ENCODE measurements around the gene TSPAN5.
A peak's percentile ranks its signal among the peaks of the same experiment; 100 is the strongest.
"Not testable (repeated sequence)": the region's sequence is repeated elsewhere in the genome, so short reads cannot be mapped to it uniquely, and the experiment has no call there.

Gene TSPAN5

GRCh38 chr4:98470831-98471230 lies 187.6 kb downstream of the TSPAN5 start:
- TF ChIP-seq, protein P1, sequence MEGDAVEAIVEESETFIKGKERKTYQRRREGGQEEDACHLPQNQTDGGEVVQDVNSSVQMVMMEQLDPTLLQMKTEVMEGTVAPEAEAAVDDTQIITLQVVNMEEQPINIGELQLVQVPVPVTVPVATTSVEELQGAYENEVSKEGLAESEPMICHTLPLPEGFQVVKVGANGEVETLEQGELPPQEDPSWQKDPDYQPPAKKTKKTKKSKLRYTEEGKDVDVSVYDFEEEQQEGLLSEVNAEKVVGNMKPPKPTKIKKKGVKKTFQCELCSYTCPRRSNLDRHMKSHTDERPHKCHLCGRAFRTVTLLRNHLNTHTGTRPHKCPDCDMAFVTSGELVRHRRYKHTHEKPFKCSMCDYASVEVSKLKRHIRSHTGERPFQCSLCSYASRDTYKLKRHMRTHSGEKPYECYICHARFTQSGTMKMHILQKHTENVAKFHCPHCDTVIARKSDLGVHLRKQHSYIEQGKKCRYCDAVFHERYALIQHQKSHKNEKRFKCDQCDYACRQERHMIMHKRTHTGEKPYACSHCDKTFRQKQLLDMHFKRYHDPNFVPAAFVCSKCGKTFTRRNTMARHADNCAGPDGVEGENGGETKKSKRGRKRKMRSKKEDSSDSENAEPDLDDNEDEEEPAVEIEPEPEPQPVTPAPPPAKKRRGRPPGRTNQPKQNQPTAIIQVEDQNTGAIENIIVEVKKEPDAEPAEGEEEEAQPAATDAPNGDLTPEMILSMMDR (conservative IDR thresholded peaks at IDR 0.05), result no peak
- TF ChIP-seq ZFX (IDR thresholded peaks at IDR 0.05), result no peak
- H3K27ac ChIP-seq, result no peak overlapping the region

DNA sequence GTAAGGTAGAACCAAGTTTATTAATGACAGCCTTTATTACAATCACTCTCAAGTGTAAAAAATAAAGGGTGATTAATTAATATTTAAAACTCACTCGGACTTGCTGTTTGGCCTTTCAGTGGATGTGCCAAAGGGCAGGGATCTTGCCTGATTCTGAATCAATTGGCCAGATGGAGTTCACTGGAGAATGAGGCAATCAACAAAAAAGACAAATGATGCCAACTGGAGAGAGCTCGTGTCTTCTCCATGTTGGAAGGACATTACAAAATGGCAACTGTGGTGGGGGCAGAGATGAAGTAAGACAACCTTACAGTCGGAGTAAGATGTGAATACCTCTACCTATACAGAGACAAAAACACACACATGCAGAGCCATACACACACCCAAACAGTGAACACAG lies 188.0 kb downstream of the TSPAN5 start:
- no peak for TF ChIP-seq ZFX (IDR thresholded peaks at IDR 0.05)
- TF ChIP-seq, protein P1 (conservative IDR thresholded peaks at IDR 0.05), result no peak
- H3K27ac ChIP-seq, result no peak overlapping the region

DNA sequence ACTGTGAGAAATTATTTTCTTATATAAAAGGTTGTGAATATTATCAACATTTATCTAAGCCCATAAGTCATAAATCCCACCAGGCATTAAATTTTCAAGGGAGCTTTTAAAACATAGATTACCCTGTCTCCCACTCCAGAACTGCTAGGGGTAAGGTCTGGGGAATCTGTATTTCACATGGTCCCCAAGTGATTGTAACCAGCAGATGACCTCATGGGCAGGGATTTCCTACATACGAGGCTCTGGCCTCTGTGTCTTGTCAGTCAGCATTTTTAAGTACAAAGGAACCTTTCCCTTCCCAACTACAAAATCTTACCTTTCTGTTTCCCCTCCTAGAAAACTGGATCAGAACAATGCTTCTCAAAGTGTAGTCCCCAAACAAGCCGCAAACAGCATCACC lies 188.6 kb downstream of the TSPAN5 start:
- TF ChIP-seq, protein P1 (conservative IDR thresholded peaks at IDR 0.05), result no peak
- TF ChIP-seq ZFX (IDR thresholded peaks at IDR 0.05), result no peak
- no peak overlapping the region for H3K27ac ChIP-seq

GRCh38 chr4:98468709-98469108 lies 189.7 kb downstream of the TSPAN5 start:
- TF ChIP-seq, protein P1 (conservative IDR thresholded peaks at IDR 0.05), result no peak
- TF ChIP-seq ZFX (IDR thresholded peaks at IDR 0.05), result no peak
- H3K27ac ChIP-seq, result no peak overlapping the region

DNA sequence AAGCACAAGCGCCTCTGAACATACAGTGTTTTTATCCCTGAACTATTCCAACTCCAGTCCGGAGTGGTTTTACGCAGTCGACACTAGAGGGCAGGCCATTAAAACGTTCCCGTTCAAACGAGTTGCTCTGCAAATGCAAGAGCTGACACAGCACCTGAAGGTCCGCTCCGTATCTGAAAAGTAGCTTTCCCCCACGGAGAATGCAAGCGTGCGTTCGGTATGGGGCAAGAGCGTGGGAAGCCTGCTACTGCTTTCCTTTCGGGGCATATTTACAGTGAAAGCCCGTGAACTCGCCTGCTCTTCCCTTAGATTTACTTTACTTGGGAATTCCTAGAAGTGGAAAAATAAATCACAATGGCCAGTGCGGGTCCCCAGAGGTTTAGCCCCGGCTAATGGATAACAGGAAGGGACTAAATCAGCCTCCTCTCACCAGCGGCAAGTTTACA lies 190.8 kb downstream of the TSPAN5 start:
- no peak overlapping the region for H3K27ac ChIP-seq
- TF ChIP-seq, protein P1 (conservative IDR thresholded peaks at IDR 0.05), result peak; percentile 84
- TF ChIP-seq ZFX (IDR thresholded peaks at IDR 0.05), result no peak

DNA sequence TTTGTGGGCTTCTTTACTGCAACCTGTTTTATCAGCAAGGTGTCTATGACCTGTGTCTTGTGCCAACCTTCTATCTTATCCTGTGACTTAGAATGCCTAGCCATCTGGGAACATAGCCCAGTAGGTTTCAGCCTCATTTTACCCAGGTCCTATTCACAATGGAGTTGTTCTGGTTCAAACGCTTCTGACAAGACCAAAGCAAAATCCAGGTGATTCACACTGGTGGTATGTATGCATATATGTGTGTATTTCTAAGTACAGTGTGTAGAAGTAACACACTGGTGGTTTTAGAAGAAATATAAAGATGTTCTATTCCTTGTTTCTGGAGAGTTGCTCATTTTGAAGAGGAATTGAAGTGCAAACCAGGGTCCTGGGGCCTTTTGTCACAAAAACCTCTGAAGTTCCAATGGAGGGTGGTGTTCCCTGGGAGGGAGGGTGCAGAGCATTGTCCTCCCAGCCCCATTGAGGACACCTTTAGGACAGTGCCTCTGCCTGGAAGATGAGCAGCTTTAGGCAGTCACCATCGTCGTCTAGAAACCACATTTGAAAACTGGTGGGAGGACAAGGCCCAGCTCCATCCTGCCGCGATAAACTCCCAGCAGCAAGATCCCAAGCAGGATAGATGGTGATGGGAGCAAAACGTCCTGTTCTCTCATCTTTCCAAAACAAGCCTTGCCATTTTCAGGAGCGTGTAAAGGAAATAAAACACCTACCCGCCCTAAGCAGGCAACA lies 191.4 kb downstream of the TSPAN5 start:
- TF ChIP-seq, protein P1 (conservative IDR thresholded peaks at IDR 0.05), result no peak
- no peak for TF ChIP-seq ZFX (IDR thresholded peaks at IDR 0.05)
- no peak overlapping the region for H3K27ac ChIP-seq

DNA sequence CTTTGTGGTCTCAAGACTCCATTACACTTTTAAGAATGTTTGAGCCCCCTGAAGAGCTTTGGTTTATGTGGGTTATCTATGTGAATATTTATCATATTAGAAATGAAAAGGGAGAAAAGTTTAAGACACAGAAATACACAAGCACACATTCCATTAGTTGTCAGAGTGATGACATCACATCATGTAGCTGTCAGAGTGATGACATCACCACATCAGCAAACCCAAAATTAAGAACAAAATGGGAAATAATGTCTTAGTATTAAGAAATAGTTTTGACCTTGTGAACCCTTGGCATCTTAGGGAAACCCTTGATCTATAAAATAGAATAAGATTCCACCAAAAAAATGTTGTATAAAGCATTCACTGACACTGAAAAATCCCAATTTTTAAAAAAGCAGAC lies 195.9 kb downstream of the TSPAN5 start:
- H3K27ac ChIP-seq, result no peak overlapping the region
- TF ChIP-seq, protein P1 (conservative IDR thresholded peaks at IDR 0.05), result no peak
- no peak for TF ChIP-seq ZFX (IDR thresholded peaks at IDR 0.05)

- H3K27ac ChIP-seq, result not testable (repeated sequence)
These were observed 197.1 kb downstream of the TSPAN5 start for GRCh38 chr4:98461121-98461865.

DNA sequence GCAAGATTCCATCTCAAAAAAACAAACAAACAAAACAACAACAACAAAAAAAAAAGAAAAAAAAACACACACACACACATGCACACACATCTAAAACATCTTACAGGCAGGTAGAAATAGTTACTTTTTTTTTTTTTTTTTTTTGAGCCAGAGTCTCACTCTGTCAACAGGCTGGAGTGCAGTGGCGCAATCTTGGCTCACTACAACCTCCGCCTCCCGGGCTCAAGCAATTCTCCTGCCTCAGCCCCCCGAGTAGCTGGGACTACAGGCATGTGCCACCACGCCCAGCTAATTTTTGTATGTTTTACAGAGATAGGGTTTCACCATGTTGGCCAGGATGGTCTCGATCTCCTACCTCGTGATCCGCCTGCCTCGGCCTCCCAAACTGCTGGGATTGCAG lies 201.0 kb downstream of the TSPAN5 start:
- H3K27ac ChIP-seq, result not testable (repeated sequence)
